Pons (tissue), 1 donor: ENCODE measurements around the gene SDK1.
"Not testable (repeated sequence)": the region's sequence is repeated elsewhere in the genome, so short reads cannot be mapped to it uniquely, and the experiment has no call there.

Source experiments
- DNase-seq: peaks from one replicate; pipeline ENCODE4 v3.0.0-alpha.2; 2016; ENCODE audit warnings: low spot score

SDK1 gene

GRCh38 chr7:4248295-4248694, 947.2 kb downstream of the SDK1 start:
- no peak for DNase-seq

GRCh38 chr7:4249241-4249640, 948.2 kb downstream of the SDK1 start:
- no peak for DNase-seq

- DNase-seq, result no peak
These were observed 954.3 kb downstream of the SDK1 start for GRCh38 chr7:4255336-4255735.

GRCh38 chr7:4256286-4256685, 955.2 kb downstream of the SDK1 start:
- DNase-seq, result no peak

- peak; percentile 30 for DNase-seq
These were observed 956.4 kb downstream of the SDK1 start for GRCh38 chr7:4257146-4258111.

- not testable (repeated sequence) for DNase-seq
These were observed 959.1 kb downstream of the SDK1 start for GRCh38 chr7:4260116-4260515.

- DNase-seq, result no peak
These were observed 960.0 kb downstream of the SDK1 start for GRCh38 chr7:4260867-4261600.

- DNase-seq, result no peak
These were observed 960.5 kb downstream of the SDK1 start for GRCh38 chr7:4261601-4261960.

GRCh38 chr7:4264206-4264605, 963.2 kb downstream of the SDK1 start:
- DNase-seq, result not testable (repeated sequence)

- no peak for DNase-seq
These were observed 964.0 kb downstream of the SDK1 start for GRCh38 chr7:4265066-4265465.

GRCh38 chr7:4265676-4266075, 964.6 kb downstream of the SDK1 start:
- DNase-seq, result no peak

GRCh38 chr7:4266270-4267040, 965.4 kb downstream of the SDK1 start:
- DNase-seq, result no peak

GRCh38 chr7:4267341-4268039, 966.4 kb downstream of the SDK1 start:
- no peak for DNase-seq

- no peak for DNase-seq
These were observed 967.3 kb downstream of the SDK1 start for GRCh38 chr7:4268040-4268965.

- no peak for DNase-seq
These were observed 968.0 kb downstream of the SDK1 start for GRCh38 chr7:4269086-4269485.

- no peak for DNase-seq
These were observed 968.7 kb downstream of the SDK1 start for GRCh38 chr7:4269746-4270145.

- DNase-seq, result no peak
These were observed 969.2 kb downstream of the SDK1 start for GRCh38 chr7:4270268-4270667.

- DNase-seq, result no peak
These were observed 970.1 kb downstream of the SDK1 start for GRCh38 chr7:4270941-4271715.

GRCh38 chr7:4271716-4272015, 970.6 kb downstream of the SDK1 start:
- DNase-seq, result no peak

GRCh38 chr7:4272141-4272540, 971.1 kb downstream of the SDK1 start:
- DNase-seq, result no peak
